ENCODE data around the gene NXPH1.

NXPH1 gene

GRCh38 chr7:8433477-8434289 lies at the start of gene NXPH1:
TSS of gene NXPH1 (plus strand) at chr7:8433609.
- no peak for DNase-seq (ENCODE audit: low spot score)

GRCh38 chr7:8384901-8385300 lies 48.5 kb upstream of the NXPH1 start:
- no peak for DNase-seq (ENCODE audit: low spot score)

- no peak for DNase-seq (ENCODE audit: low spot score)
Observed at GRCh38 chr7:8386926-8387550, 46.4 kb upstream of the NXPH1 start.

GRCh38 chr7:8387551-8388256 lies 45.7 kb upstream of the NXPH1 start:
- no peak for DNase-seq (ENCODE audit: low spot score)

- DNase-seq (ENCODE audit: low spot score) = no peak
Observed at GRCh38 chr7:8388257-8388625, 45.2 kb upstream of the NXPH1 start.

GRCh38 chr7:8389593-8390261 lies 43.7 kb upstream of the NXPH1 start:
- no peak for DNase-seq (ENCODE audit: low spot score)

- DNase-seq (ENCODE audit: low spot score) = no peak
Observed at GRCh38 chr7:8390262-8390626, 43.2 kb upstream of the NXPH1 start.

GRCh38 chr7:8391353-8392062 lies 41.9 kb upstream of the NXPH1 start:
- no peak for DNase-seq (ENCODE audit: low spot score)

- no peak for DNase-seq (ENCODE audit: low spot score)
Observed at GRCh38 chr7:8396294-8396693, 37.1 kb upstream of the NXPH1 start.

GRCh38 chr7:8408871-8409270 lies 24.5 kb upstream of the NXPH1 start:
- DNase-seq (ENCODE audit: low spot score) = no peak

- no peak for DNase-seq (ENCODE audit: low spot score)
Observed at GRCh38 chr7:8411103-8411502, 22.3 kb upstream of the NXPH1 start.

GRCh38 chr7:8413600-8413999 lies 19.8 kb upstream of the NXPH1 start:
- DNase-seq (ENCODE audit: low spot score) = no peak

GRCh38 chr7:8418629-8419245 lies 14.7 kb upstream of the NXPH1 start:
- peak; percentile 52 for DNase-seq (ENCODE audit: low spot score)

GRCh38 chr7:8422177-8422576 lies 11.2 kb upstream of the NXPH1 start:
- no peak for DNase-seq (ENCODE audit: low spot score)

GRCh38 chr7:8423057-8423456 lies 10.4 kb upstream of the NXPH1 start:
- DNase-seq (ENCODE audit: low spot score) = no peak

GRCh38 chr7:8425223-8425622 lies 8.2 kb upstream of the NXPH1 start:
- no peak for DNase-seq (ENCODE audit: low spot score)

GRCh38 chr7:8430643-8431042 lies 2.8 kb upstream of the NXPH1 start:
- no peak for DNase-seq (ENCODE audit: low spot score)

GRCh38 chr7:8434290-8435002 lies 1.0 kb downstream of the NXPH1 start:
- no peak for DNase-seq (ENCODE audit: low spot score)

GRCh38 chr7:8435095-8435494 lies 1.7 kb downstream of the NXPH1 start:
- no peak for DNase-seq (ENCODE audit: low spot score)

- DNase-seq (ENCODE audit: low spot score) = no peak
Observed at GRCh38 chr7:8435590-8436545, 2.5 kb downstream of the NXPH1 start.

All from CD4-positive, alpha-beta T cell treated with Interleukin-15 for 4 hours (primary cell).